ENCODE data around the gene PGBD2.
"Not testable (repeated sequence)": the region's sequence is repeated elsewhere in the genome, so short reads cannot be mapped to it uniquely, and the experiment has no call there.

PGBD2 gene

GRCh38 chr1:248918131-248918530 is 12.1 kb downstream of the PGBD2 start:
- no peak overlapping the region for H3K4me3 ChIP-seq (ENCODE audit: low read length)
- no peak for DNase-seq (ENCODE audit: low read depth, low spot score)

GRCh38 chr1:248923352-248924338 is 17.6 kb downstream of the PGBD2 start:
- H3K4me3 ChIP-seq (ENCODE audit: low read length): no peak overlapping the region
- no peak for DNase-seq (ENCODE audit: low read depth, low spot score)

GRCh38 chr1:248924696-248925532 is 18.9 kb downstream of the PGBD2 start:
- DNase-seq (ENCODE audit: low read depth, low spot score): peak; percentile 74
- H3K4me3 ChIP-seq (ENCODE audit: low read length): no peak overlapping the region

- not testable (repeated sequence) for DNase-seq (ENCODE audit: low read depth, low spot score); H3K4me3 ChIP-seq (ENCODE audit: low read length)
These were observed 19.8 kb downstream of the PGBD2 start for GRCh38 chr1:248925859-248926258.

GRCh38 chr1:248926401-248927182 is 20.6 kb downstream of the PGBD2 start:
- DNase-seq (ENCODE audit: low read depth, low spot score): no peak
- H3K4me3 ChIP-seq (ENCODE audit: low read length): no peak overlapping the region

GRCh38 chr1:248927283-248927682 is 21.2 kb downstream of the PGBD2 start:
- not testable (repeated sequence) for DNase-seq (ENCODE audit: low read depth, low spot score); H3K4me3 ChIP-seq (ENCODE audit: low read length)

- not testable (repeated sequence) for H3K4me3 ChIP-seq (ENCODE audit: low read length); DNase-seq (ENCODE audit: low read depth, low spot score)
These were observed 22.1 kb downstream of the PGBD2 start for GRCh38 chr1:248928122-248928521.

- not testable (repeated sequence) for H3K4me3 ChIP-seq (ENCODE audit: low read length); DNase-seq (ENCODE audit: low read depth, low spot score)
These were observed 24.0 kb downstream of the PGBD2 start for GRCh38 chr1:248930037-248930436.

GRCh38 chr1:248938173-248938809 is 32.3 kb downstream of the PGBD2 start:
- not testable (repeated sequence) for DNase-seq (ENCODE audit: low read depth, low spot score); H3K4me3 ChIP-seq (ENCODE audit: low read length)

GRCh38 chr1:248944134-248944999 is 38.3 kb downstream of the PGBD2 start:
- DNase-seq (ENCODE audit: low read depth, low spot score); H3K4me3 ChIP-seq (ENCODE audit: low read length): not testable (repeated sequence)

GRCh38 chr1:248945000-248945423 is 39.0 kb downstream of the PGBD2 start:
- not testable (repeated sequence) for DNase-seq (ENCODE audit: low read depth, low spot score); H3K4me3 ChIP-seq (ENCODE audit: low read length)

GRCh38 chr1:248945453-248945852 is 39.4 kb downstream of the PGBD2 start:
- H3K4me3 ChIP-seq (ENCODE audit: low read length): not testable (repeated sequence)
- peak; percentile 27 for DNase-seq (ENCODE audit: low read depth, low spot score)

- not testable (repeated sequence) for H3K4me3 ChIP-seq (ENCODE audit: low read length); DNase-seq (ENCODE audit: low read depth, low spot score)
These were observed 39.9 kb downstream of the PGBD2 start for GRCh38 chr1:248945856-248946416.

Measured in Jurkat, Clone E6-1 (cell line).